PC-3 (cell line): ENCODE data around the gene TRIM40. TPM values are rescaled to one million over a fixed set of nuclear protein-coding genes. Genes with fewer than 3 reads are reported as not detected.

Experiments used
- ATAC-seq: fragments of 200-7000 bp; cut with Tn5 transposase; 2 replicates; pipeline ENCODE4 v1.9.1; 2020; ENCODE audit warnings: mild to moderate bottlenecking, moderate library complexity
- BruUV-seq: library from RNA; stranded (reverse); fragments of 400-500 nt; replicated peaks from 2 replicates; lab custom pipeline; 2021; lab: Mats Ljungman, UMichigan
- CTCF ChIA-PET: fragments of 300-600 bp; sonication (Branson Sonifier 250); formaldehyde crosslinking; loops from one replicate; lab custom pipeline; 2022; ENCODE audit warnings: antibody characterized with exemption; lab: Charles Lee
- POLR2A ChIA-PET: fragments of 300-600 bp; sonication (Branson Sonifier 250); formaldehyde crosslinking; loops from one replicate; lab custom pipeline; 2022; ENCODE audit warnings: antibody characterized with exemption; ENCODE audit not compliant: unreplicated experiment; lab: Charles Lee
- DNase-seq: peaks from one replicate; pipeline ENCODE4 v3.0.0-alpha.2; 2015
- H2AFZ ChIP-seq: fragments of 300-600 bp; sonication (generic); 2 replicates; pipeline ENCODE4 v1.6.0; 2016; ENCODE audit warnings: antibody characterized with exemption, low read length
- H3F3A ChIP-seq: fragments of 300-600 bp; sonication (generic); one replicate; pipeline ENCODE4 v1.6.0; 2017; ENCODE audit warnings: antibody characterized with exemption, low read length, control low read depth, mild to moderate bottlenecking; ENCODE audit not compliant: unreplicated experiment
- H3K27ac ChIP-seq: fragments of 300-600 bp; sonication (generic); 2 replicates; pipeline ENCODE4 v1.5.1; 2016; ENCODE audit warnings: mild to moderate bottlenecking, low read length
- H3K27me3 ChIP-seq: fragments of 300-600 bp; sonication (generic); 2 replicates; pipeline ENCODE4 v1.6.1; 2016; ENCODE audit warnings: low read length, mixed read lengths
- H3K36me3 ChIP-seq: fragments of 300-600 bp; sonication (generic); 2 replicates; pipeline ENCODE4 v1.6.1; 2016; ENCODE audit warnings: low read depth, mixed run types, low read length, mixed read lengths
- H3K4me1 ChIP-seq: fragments of 300-600 bp; sonication (generic); 2 replicates; pipeline ENCODE4 v1.5.1; 2016; ENCODE audit warnings: low read length; ENCODE audit not compliant: insufficient read depth
- H3K4me2 ChIP-seq: fragments of 300-600 bp; sonication (generic); 2 replicates; pipeline ENCODE4 v1.6.0; 2016; ENCODE audit warnings: low read length
- H3K4me3 ChIP-seq: fragments of 300-600 bp; sonication (generic); 2 replicates; pipeline ENCODE4 v1.5.1; 2016; ENCODE audit warnings: mild to moderate bottlenecking, low read length, mixed read lengths
- H3K79me2 ChIP-seq: fragments of 300-600 bp; sonication (generic); 2 replicates; pipeline ENCODE4 v1.6.1; 2017; ENCODE audit warnings: low read length, mixed read lengths
- H3K9ac ChIP-seq: fragments of 300-600 bp; sonication (generic); 2 replicates; pipeline ENCODE4 v1.6.0; 2016; ENCODE audit warnings: mild to moderate bottlenecking, low read length
- H3K9me2 ChIP-seq: fragments of 300-600 bp; sonication (generic); replicated peaks from 2 replicates; pipeline ENCODE4 v1.6.1; 2016; ENCODE audit warnings: mixed run types, low read length, mixed read lengths
- H3K9me3 ChIP-seq: fragments of 300-600 bp; sonication (generic); 2 replicates; pipeline ENCODE4 v1.6.1; 2016; ENCODE audit warnings: low read length, mixed read lengths
- H4K20me1 ChIP-seq: fragments of 300-600 bp; sonication (generic); 2 replicates; pipeline ENCODE4 v1.6.1; 2016; ENCODE audit warnings: low read length, mixed read lengths
- EZH2 ChIP-seq: fragments of 300-600 bp; sonication (generic); IDR thresholded peaks from one replicate; pipeline ENCODE4 v1.6.1; 2017; ENCODE audit warnings: antibody characterized with exemption, mild to moderate bottlenecking, low read length; ENCODE audit not compliant: unreplicated experiment
- EZH2phosphoT487 ChIP-seq: fragments of 300-600 bp; sonication (generic); IDR thresholded peaks from 2 replicates; pipeline ENCODE4 v1.6.1; 2018; ENCODE audit warnings: mild to moderate bottlenecking, antibody characterized with exemption, low read length, borderline replicate concordance
- intact Hi-C: fragments of 100-400 bp; cut with micrococcal nuclease; formaldehyde crosslinking; loops from 2 replicates; pipeline ENCODE4 v1.9.0; 2023
- total RNA-seq: library from RNA; depleted of rRNA; stranded (reverse); fragments of >200 nt; gene quantifications from 2 replicates; pipeline ENCODE4 v1.2.3, GENCODE V29; 2014; rRNA removed
- TF ChIP-seq, protein P1 (sequence below): fragments of 300-600 bp; sonication (generic); conservative IDR thresholded peaks from 2 replicates; pipeline ENCODE4 v1.5.1; 2017; ENCODE audit warnings: antibody characterized with exemption, low read depth, mild to moderate bottlenecking, low read length

Gene TRIM40
- total RNA-seq, 1 experiment from 2014 or later, result not detected

DNA sequence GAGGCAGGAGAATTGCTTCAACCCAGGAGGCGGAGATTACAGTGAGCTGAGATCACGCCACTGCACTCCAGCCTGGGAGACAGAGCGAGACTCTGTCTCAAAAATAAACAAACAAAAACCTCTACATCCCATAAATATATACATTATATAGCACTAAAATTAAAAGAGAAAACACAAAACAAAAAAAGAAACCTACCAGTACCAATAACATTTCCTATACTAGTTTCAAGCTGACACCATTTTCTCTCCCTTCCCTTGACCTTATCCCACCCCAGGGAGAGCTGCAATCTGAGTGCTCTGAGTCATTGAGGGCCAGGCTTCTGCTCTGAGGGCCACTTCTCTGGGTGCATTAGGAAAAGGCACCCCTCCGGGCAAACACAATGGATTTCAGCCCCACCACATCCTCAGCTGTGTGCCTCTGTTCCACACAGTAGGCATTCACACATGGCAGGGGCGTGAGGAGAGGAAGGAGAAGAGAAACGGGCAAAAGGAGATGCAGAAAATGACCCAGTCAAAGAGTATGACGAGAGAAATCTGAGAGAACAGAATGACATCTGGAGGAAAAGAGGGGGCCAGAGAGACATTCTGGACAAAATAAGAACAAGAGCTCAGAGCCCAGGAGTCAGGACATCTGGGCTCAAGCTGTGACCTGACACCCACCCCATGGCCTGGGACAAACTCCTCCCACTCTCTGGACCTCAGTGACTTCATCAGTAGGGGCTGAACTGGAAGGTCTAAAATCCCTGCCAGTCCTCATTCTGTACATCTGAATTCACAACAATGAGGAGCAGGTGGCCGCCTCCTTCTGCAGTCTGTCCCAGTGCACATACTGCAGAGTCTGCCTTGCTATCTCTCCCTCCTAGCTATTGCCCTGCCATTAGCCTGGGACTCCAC, 59.1 kb downstream of the TRIM40 start:
- H3K9ac ChIP-seq, result no peak overlapping the region
- no peak overlapping the region for H3K27ac ChIP-seq
- no peaks in the 10 kb centered on the region for H3K4me1 ChIP-seq
- ChIA-PET CTCF (no interaction called here), POLR2A (no interaction called here)
- no peak overlapping the region for H3K4me3 ChIP-seq
- no peaks in the 10 kb centered on the region for H3K79me2 ChIP-seq
- H3K4me2 ChIP-seq, result no peak overlapping the region
- DNase-seq (no peak), ATAC-seq (no peak)
- no peaks in the 10 kb centered on the region for H3K9me3 ChIP-seq
- intact Hi-C loops, result no loop called here
- H4K20me1 ChIP-seq, result no peaks in the 10 kb centered on the region
- TF ChIP-seq, protein P1, sequence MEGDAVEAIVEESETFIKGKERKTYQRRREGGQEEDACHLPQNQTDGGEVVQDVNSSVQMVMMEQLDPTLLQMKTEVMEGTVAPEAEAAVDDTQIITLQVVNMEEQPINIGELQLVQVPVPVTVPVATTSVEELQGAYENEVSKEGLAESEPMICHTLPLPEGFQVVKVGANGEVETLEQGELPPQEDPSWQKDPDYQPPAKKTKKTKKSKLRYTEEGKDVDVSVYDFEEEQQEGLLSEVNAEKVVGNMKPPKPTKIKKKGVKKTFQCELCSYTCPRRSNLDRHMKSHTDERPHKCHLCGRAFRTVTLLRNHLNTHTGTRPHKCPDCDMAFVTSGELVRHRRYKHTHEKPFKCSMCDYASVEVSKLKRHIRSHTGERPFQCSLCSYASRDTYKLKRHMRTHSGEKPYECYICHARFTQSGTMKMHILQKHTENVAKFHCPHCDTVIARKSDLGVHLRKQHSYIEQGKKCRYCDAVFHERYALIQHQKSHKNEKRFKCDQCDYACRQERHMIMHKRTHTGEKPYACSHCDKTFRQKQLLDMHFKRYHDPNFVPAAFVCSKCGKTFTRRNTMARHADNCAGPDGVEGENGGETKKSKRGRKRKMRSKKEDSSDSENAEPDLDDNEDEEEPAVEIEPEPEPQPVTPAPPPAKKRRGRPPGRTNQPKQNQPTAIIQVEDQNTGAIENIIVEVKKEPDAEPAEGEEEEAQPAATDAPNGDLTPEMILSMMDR, result no peak
- no peak for TF ChIP-seq EZH2
- TF ChIP-seq EZH2phosphoT487, result no peak
- peaks cover 49% of the 10 kb centered on the region for H3K36me3 ChIP-seq
- H3K27me3 ChIP-seq, result no peaks in the 10 kb centered on the region
- no peaks in the 10 kb centered on the region for H3K9me2 ChIP-seq
- BruUV-seq, result no TSS peak
- no peak overlapping the region for H2AFZ ChIP-seq
- no peaks in the 10 kb centered on the region for H3F3A ChIP-seq

DNA sequence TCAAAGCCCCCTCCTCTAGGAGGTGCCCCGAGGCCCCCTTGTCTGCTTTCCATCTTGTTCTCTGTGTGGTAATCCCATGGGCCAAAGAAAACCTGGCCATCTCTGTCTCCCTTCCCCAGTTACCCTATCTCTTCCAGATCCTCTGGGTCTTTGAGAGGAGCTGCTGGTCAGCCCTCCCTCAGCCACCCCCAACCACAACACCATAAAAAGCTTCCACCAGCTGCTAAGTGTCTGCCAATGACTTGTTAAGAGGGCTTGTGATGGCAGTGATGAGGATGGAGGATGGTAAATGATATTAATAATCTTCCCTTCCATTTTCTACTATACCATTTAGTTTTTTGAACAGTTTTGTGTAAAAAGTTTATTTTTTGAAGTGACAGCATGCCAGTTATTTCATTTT, 60.0 kb downstream of the TRIM40 start:
- ChIA-PET POLR2A (no interaction called here), CTCF (no interaction called here)
- Histone ChIP-seq H3K27me3 (no peaks in the 10 kb centered on the region), H3K4me2 (no peak overlapping the region), H3K79me2 (peaks cover 7% of the 10 kb centered on the region; the same call in 1 of the 2 replicates), H3K9me2 (no peaks in the 10 kb centered on the region), H4K20me1 (no peaks in the 10 kb centered on the region; the same call in 1 of the 2 replicates), H3K36me3 (peaks cover 50% of the 10 kb centered on the region), H3K4me3 (no peak overlapping the region), H3K4me1 (no peaks in the 10 kb centered on the region), H3F3A (no peaks in the 10 kb centered on the region), H3K27ac (no peak overlapping the region), H2AFZ (no peak overlapping the region), H3K9me3 (no peaks in the 10 kb centered on the region), H3K9ac (no peak overlapping the region)
- intact Hi-C loops, result no loop called here
- no TSS peak for BruUV-seq
- DNase-seq (no peak), ATAC-seq (no peak)
- TF ChIP-seq, protein P1, result no peak
- TF ChIP-seq EZH2 (no peak), EZH2phosphoT487 (no peak)

DNA sequence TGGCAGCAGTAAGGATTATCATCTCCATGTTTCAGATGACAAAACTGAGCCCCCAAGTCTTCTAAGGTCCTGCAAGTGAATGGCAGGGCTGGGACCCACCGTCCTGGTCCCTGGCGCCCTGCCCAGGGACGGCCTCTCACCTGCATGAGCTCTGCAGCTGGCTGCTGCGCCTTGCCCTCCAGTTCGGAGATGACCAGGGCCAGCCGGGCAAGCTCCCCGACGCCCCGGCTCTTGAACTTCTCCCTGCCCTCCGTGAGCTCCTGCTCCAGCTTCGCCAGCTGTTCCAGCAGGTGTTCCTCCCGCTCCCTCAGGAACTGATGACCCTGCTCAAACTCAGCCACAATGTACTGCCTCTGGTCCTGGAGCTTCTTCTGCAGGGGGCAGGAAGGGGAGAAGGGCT, 60.4 kb downstream of the TRIM40 start:
- Histone ChIP-seq H3K36me3 (peaks cover 51% of the 10 kb centered on the region), H4K20me1 (peaks cover 3% of the 10 kb centered on the region; the same call in 1 of the 2 replicates), H3K9me3 (no peaks in the 10 kb centered on the region), H3K27me3 (no peaks in the 10 kb centered on the region), H2AFZ (no peak overlapping the region), H3K9me2 (no peaks in the 10 kb centered on the region), H3K79me2 (peaks cover 11% of the 10 kb centered on the region; the same call in 1 of the 2 replicates), H3K4me2 (no peak overlapping the region), H3K27ac (no peak overlapping the region), H3K4me3 (no peak overlapping the region), H3K4me1 (no peaks in the 10 kb centered on the region), H3K9ac (no peak overlapping the region), H3F3A (no peaks in the 10 kb centered on the region)
- DNase-seq, result no peak
- no peak for ATAC-seq
- CTCF ChIA-PET, result no interaction called here
- no TSS peak for BruUV-seq
- intact Hi-C loops, result no loop called here
- TF ChIP-seq EZH2 (no peak), EZH2phosphoT487 (no peak)
- POLR2A ChIA-PET, result no interaction called here

Other genes with a start within 250 kb of the TRIM40 start
- gene HLA-A, start 193.6 kb upstream of the TRIM40 start, total RNA-seq, result 426 and 435 TPM in 2 replicates
- 26.3 and 40.0 TPM in 2 replicates for gene POLR1H, start 74.9 kb upstream of the TRIM40 start, total RNA-seq
- 49.5 and 58.8 TPM in 2 replicates for gene PPP1R11, start 68.9 kb upstream of the TRIM40 start, total RNA-seq
- gene RNF39, start 60.4 kb upstream of the TRIM40 start, total RNA-seq, result 2.0 and 4.2 TPM in 2 replicates
- gene TRIM31, start 23.1 kb upstream of the TRIM40 start, total RNA-seq, result 0.11 and 0.52 TPM in 2 replicates
- not detected in 2 replicates for gene TRIM10, start 25.1 kb downstream of the TRIM40 start, total RNA-seq
- not detected in 2 replicates for gene TRIM15, start 27.4 kb downstream of the TRIM40 start, total RNA-seq
- gene TRIM26, start 77.3 kb downstream of the TRIM40 start, total RNA-seq, result 48.1 and 56.0 TPM in 2 replicates
- 17.9 and 24.8 TPM in 2 replicates for gene TRIM39, start 190.8 kb downstream of the TRIM40 start, total RNA-seq
- gene RPP21, start 209.0 kb downstream of the TRIM40 start, total RNA-seq, result 151 and 161 TPM in 2 replicates